ENCODE results near the gene PTGIS.
"Not testable (repeated sequence)": the region's sequence is repeated elsewhere in the genome, so short reads cannot be mapped to it uniquely, and the experiment has no call there.

The PTGIS gene

GRCh38 chr20:49567421-49568277 is at the start of gene PTGIS:
TSS of gene PTGIS (minus strand) at chr20:49568137. CDS start at chr20:49568116, 21 bp downstream.
- no peak for TF ChIP-seq CTCF (IDR thresholded peaks at IDR 0.05; ENCODE audit: low read depth, low read length)
- no peak for DNase-seq (ENCODE audit: extremely low read depth, low read depth)

DNA sequence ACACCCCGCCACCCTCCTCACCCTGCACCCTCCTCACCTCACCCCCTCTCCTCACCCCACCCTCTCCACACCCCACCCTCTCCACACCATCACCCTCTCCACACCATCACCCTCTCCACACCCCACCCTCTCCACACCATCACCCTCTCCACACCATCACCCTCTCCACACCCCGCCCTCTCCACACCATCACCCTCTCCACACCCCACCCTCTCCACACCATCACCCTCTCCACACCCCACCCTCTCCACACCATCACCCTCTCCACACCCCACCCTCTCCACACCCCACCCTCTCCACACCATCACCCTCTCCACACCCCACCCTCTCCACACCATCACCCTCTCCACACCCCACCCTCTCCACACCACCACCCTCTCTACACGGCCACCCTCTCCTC is 49.5 kb upstream of the PTGIS start:
- DNase-seq (ENCODE audit: extremely low read depth, low read depth): not testable (repeated sequence)

DNA sequence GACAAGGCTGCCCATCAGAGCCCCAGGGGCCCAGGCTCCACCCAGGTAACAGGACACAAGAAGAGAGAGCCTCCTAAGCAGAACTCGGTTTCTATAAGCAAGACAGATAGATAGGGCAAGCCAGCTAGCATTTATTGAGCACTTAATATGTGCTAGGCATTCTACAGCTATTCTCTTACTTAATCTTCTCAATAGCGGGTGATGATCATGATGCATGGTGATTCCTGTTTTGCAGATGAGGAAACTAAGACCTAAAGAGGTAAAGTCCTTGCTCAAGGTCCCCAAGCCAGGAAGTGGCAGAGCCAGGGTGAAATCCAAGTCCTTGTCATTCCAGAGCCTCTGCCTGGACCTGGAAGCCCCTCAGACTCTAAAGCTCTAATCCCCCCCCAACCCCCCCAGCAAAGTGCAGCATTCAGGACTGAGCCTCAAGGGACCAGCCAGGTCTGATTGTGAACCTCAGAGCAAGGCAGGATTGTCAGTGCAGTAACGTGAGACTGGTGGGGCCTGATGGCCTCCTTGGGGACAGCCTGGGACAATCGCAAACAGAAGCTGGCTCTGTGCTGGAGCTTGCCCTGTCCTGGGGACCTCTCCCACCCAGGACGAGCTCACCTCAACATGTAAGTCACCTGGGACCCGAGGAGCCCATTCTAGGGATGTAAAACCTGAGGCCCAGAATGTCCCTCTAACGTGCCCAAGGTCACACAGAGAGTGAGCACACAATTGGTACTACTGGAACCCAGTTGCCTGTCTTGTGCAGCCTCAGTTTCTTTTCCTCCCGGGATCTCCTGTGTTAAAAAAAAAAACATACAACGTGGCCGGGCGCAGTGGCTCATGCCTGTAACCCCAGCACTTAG is 48.4 kb upstream of the PTGIS start:
- no peak for DNase-seq (ENCODE audit: extremely low read depth, low read depth)
- no peak for TF ChIP-seq CTCF (IDR thresholded peaks at IDR 0.05; ENCODE audit: low read depth, low read length)

GRCh38 chr20:49615401-49616153 is 47.6 kb upstream of the PTGIS start:
- no peak for DNase-seq (ENCODE audit: extremely low read depth, low read depth)
- no peak for TF ChIP-seq CTCF (IDR thresholded peaks at IDR 0.05; ENCODE audit: low read depth, low read length)

DNA sequence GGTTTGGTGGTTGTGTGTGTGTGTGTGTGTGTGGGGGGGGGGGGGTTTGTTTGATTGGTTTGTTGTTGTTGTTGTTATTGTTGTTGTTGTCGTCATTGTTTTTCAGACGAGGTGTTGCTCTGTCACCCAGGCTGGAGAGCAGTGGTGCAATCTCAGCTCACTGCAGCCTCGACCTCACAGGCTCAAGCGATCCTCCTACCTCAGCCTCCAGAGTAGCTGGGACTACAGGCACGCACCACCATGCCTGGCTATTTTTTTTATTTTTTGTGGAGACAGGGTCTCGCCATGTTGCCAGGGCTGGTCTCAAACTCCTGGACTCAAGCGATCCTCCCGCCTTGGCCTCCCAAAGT is 47.1 kb upstream of the PTGIS start:
- DNase-seq (ENCODE audit: extremely low read depth, low read depth): not testable (repeated sequence)

DNA sequence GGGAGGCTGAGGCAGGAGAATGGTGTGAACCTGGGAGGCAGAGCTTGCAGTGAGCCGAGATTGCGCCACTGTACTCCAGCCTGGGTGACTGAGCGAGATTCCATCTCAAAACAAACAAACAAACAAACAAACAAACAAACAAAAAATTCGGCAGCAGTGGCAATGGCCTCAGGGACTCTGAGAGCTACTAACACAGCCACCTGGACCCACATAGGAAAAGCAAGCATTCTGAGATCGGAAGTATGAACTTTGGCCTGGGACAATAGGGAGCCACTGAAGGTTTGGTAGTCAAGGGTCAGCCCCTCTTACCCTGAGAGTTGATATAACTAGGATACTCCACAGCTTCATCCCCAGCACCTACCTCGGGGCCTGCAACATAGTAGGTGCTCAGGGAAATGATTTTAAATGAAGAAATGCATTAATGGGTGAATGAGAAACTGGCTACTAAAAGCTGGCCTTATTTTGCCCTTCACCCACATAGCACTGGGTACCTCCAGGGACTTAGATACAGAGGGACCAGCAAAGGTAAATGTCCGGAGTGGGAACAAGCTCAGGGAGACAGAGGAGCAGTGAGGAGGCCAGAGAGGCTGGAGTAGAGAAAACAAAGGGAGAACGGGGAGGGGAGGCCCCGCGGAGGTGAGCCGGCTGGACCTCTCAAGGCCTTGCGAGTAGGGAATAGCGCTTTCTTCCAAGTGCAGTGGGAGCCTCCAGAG is 46.6 kb upstream of the PTGIS start:
- no peak for DNase-seq (ENCODE audit: extremely low read depth, low read depth)
- no peak for TF ChIP-seq CTCF (IDR thresholded peaks at IDR 0.05; ENCODE audit: low read depth, low read length)

DNA sequence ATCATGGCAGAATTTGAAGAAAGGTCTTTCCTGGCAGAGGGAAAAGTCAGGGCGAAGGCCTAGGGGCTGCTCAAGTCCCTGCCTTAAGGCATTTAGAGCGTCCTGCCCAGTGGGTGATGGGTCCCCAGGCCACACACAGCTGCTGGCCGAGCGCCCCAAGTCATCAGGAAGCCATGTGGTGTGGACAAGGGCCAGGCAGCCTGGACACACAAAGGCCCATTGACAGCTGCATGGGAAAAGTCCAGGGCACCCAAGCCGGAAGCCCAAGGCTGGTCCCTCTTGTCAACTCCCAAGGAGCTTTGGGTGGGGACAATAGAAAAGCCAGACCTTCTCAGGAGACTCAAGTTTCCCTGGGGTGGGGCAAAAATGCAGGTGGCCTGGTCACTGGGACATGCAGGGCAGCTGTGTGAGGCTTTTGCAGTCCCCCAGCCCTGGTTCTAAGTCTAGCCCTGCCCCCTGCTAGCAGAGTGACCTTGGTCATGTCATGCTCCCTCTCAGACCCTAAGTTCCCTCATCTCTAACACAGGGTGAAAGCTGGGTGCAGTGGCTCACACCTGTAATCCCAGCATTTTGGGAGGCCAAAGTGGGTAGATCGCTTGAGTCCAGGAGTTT is 44.3 kb upstream of the PTGIS start:
- DNase-seq (ENCODE audit: extremely low read depth, low read depth): no peak
- TF ChIP-seq CTCF (IDR thresholded peaks at IDR 0.05; ENCODE audit: low read depth, low read length): no peak

GRCh38 chr20:49611539-49612126 is 43.7 kb upstream of the PTGIS start:
- not testable (repeated sequence) for DNase-seq (ENCODE audit: extremely low read depth, low read depth)

Measured in AG09319 (cell line).